GM12891 (cell line): ENCODE results near the gene ACSL3.

Experiments used
- PAX5 ChIP-seq: IDR thresholded peaks from 2 replicates; pipeline ENCODE4 v1.6.1; 2011; ENCODE audit warnings: low read length, moderate library complexity, mild to moderate bottlenecking; ENCODE audit not compliant: insufficient read depth, severe bottlenecking
- POLR2A ChIP-seq: IDR thresholded peaks from 2 replicates; pipeline ENCODE4 v1.6.1; 2011; ENCODE audit warnings: low read depth, low read length, control low read depth
- POLR2AphosphoS5 ChIP-seq: IDR thresholded peaks from 2 replicates; pipeline ENCODE4 v1.6.1; 2011; ENCODE audit warnings: low read depth, low read length, control low read depth
- POU2F2 ChIP-seq: IDR thresholded peaks from 2 replicates; pipeline ENCODE4 v1.6.1; 2011; ENCODE audit warnings: low read depth, mild to moderate bottlenecking, control low read depth, low read length, moderate library complexity
- SPI1 ChIP-seq: IDR thresholded peaks from 2 replicates; pipeline ENCODE4 v1.6.1; 2011; ENCODE audit warnings: low read depth, low read length, control low read depth
- TAF1 ChIP-seq: IDR thresholded peaks from 2 replicates; pipeline ENCODE4 v1.6.1; 2011; ENCODE audit warnings: low read depth, low read length, control low read depth

DNA sequence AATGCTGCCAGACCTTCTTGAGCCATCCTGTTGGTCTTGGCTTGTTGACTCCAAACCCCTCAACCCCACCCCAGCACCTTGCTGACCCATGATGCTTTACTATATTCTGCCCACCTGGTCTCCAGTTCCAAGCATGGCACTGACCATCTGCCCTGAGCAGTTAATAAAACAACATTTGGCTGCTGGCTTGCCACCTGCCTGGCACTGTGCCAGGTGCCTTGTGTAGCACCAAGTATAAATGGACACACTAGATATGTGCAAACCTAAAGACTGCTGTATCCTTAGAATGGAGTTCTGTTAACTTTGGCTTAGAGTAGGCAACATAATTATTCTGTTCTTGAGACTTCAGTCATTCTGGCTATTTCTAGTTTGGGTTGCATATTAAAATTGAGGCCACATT, 91.4 kb downstream of the ACSL3 start:
- TF ChIP-seq POLR2AphosphoS5 (no peak), POLR2A (no peak), SPI1 (no peak), TAF1 (no peak), POU2F2 (no peak), PAX5 (no peak)
